GM12878 (cell line): Measurements from ENCODE around the gene HCFC1R1. TPM values are rescaled to one million over a fixed set of nuclear protein-coding genes. Genes with fewer than 3 reads are reported as not detected.

Source experiments
- BACH1 ChIP-seq: fragments of 450-650 bp; IDR thresholded peaks from 2 replicates; pipeline ENCODE4 v1.6.1; 2017; ENCODE audit warnings: mild to moderate bottlenecking, borderline replicate concordance
- EED ChIP-seq: sonication (generic); IDR thresholded peaks from 2 replicates; pipeline ENCODE4 v1.6.1; 2016; ENCODE audit warnings: antibody characterized with exemption, low read depth
- POLR2AphosphoS2 ChIP-seq: IDR thresholded peaks from 2 replicates; pipeline ENCODE4 v1.6.1; 2011; ENCODE audit warnings: low read depth, mild to moderate bottlenecking, low read length, improper control_type of control experiment, moderate library complexity
- RB1 ChIP-seq: fragments of 450-650 bp; formaldehyde crosslinking; IDR thresholded peaks from 2 replicates; pipeline ENCODE4 v1.6.1; 2017; ENCODE audit warnings: mild to moderate bottlenecking, borderline replicate concordance
- TARDBP ChIP-seq: IDR thresholded peaks from 2 replicates; pipeline ENCODE4 v1.6.1; 2016; ENCODE audit warnings: borderline replicate concordance
- TCF7 ChIP-seq: IDR thresholded peaks from 2 replicates; pipeline ENCODE4 v1.6.1; 2014; ENCODE audit warnings: antibody characterized with exemption, borderline replicate concordance
- polyA plus RNA-seq, 11 experiments: library from polyadenylated mRNA; depleted of rRNA in 4 of 11; unstranded in 6 of 11; stranded (reverse) in 5 of 11; fragments of >200 nt; fragmentation: Nextera tagmentation in 4 of 11; fragmentation: Illumina TruSeq in 1 of 11; extraction: Ambion mirVana in 4 of 11; extraction: Trizol in 1 of 11; gene quantifications; 1 replicate in 1 of 11; 2 replicates in 10 of 11; pipeline versions ENCODE4 v1.2.1 to v1.2.3, GENCODE V29; 2011 to 2016; ENCODE audit warnings: inconsistent platforms in 2 of 11, missing spikeins in 2 of 11, low read depth in 1 of 11
- total RNA-seq, 4 experiments: library from RNA; depleted of rRNA in 3 of 4; stranded (reverse); fragments of >200 nt in 3 of 4; fragmentation: Illumina TruSeq in 1 of 4; extraction: Trizol in 1 of 4; gene quantifications; 2 replicates each; pipeline versions ENCODE4 v1.2.1 to v1.2.3, GENCODE V29; 2013 to 2021
- TF ChIP-seq, protein P1 (sequence below): fragments of 450-650 bp; IDR thresholded peaks from 2 replicates; pipeline ENCODE4 v1.6.1; 2016; ENCODE audit warnings: mild to moderate bottlenecking
- TF ChIP-seq, protein P2 (sequence below): IDR thresholded peaks from 2 replicates; pipeline ENCODE4 v1.6.1; 2012; ENCODE audit warnings: mild to moderate bottlenecking, low read depth, low read length

Gene HCFC1R1
- total and polyA plus RNA-seq, 10 of the 15 experiments (the other 5 are each of a cell fraction or from before 2014, with no cell fraction given): 2.8 to 42.5 (median 20.4) TPM

DNA sequence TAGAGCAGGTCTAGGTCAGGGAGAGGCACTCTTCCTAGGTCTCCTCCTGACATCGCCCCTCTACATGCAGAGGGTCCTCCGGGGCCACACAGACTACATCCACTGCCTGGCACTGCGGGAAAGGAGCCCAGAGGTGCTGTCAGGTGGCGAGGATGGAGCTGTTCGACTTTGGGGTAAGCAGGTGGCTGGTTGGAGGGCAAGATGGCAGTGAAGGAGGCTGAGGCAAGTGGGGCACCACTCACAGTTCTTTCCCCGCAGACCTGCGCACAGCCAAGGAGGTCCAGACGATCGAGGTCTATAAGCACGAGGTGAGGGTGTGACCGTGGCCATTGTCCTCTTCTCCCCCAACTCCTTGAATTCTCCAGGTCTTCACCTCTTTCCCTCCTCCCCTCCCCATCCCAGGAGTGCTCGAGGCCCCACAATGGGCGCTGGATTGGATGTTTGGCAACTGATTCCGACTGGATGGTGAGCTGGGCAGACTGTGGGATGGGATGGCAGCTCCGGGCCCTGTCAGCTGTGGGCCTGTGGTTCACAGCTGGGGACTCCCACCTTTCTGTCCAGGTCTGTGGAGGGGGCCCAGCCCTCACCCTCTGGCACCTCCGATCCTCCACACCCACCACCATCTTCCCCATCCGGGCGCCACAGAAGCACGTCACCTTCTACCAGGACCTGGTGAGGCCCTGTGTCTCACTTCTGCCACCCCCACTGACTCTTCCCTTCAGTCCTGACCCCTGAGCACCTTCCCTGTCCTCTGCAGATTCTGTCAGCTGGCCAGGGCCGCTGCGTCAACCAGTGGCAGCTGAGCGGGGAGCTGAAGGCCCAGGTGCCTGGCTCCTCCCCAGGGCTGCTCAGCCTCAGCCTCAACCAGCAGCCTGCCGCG is 3.1 kb upstream of the HCFC1R1 start (continued):
- TF ChIP-seq POLR2AphosphoS2: no peak
- TF ChIP-seq BACH1: no peak
- no peak for TF ChIP-seq RB1
- TF ChIP-seq EED: no peak
- no peak for TF ChIP-seq TCF7
- TF ChIP-seq TARDBP: no peak
- TF ChIP-seq, protein P1, sequence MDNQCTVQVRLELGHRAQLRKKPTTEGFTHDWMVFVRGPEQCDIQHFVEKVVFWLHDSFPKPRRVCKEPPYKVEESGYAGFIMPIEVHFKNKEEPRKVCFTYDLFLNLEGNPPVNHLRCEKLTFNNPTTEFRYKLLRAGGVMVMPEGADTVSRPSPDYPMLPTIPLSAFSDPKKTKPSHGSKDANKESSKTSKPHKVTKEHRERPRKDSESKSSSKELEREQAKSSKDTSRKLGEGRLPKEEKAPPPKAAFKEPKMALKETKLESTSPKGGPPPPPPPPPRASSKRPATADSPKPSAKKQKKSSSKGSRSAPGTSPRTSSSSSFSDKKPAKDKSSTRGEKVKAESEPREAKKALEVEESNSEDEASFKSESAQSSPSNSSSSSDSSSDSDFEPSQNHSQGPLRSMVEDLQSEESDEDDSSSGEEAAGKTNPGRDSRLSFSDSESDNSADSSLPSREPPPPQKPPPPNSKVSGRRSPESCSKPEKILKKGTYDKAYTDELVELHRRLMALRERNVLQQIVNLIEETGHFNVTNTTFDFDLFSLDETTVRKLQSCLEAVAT: no peak
- TF ChIP-seq, protein P2, sequence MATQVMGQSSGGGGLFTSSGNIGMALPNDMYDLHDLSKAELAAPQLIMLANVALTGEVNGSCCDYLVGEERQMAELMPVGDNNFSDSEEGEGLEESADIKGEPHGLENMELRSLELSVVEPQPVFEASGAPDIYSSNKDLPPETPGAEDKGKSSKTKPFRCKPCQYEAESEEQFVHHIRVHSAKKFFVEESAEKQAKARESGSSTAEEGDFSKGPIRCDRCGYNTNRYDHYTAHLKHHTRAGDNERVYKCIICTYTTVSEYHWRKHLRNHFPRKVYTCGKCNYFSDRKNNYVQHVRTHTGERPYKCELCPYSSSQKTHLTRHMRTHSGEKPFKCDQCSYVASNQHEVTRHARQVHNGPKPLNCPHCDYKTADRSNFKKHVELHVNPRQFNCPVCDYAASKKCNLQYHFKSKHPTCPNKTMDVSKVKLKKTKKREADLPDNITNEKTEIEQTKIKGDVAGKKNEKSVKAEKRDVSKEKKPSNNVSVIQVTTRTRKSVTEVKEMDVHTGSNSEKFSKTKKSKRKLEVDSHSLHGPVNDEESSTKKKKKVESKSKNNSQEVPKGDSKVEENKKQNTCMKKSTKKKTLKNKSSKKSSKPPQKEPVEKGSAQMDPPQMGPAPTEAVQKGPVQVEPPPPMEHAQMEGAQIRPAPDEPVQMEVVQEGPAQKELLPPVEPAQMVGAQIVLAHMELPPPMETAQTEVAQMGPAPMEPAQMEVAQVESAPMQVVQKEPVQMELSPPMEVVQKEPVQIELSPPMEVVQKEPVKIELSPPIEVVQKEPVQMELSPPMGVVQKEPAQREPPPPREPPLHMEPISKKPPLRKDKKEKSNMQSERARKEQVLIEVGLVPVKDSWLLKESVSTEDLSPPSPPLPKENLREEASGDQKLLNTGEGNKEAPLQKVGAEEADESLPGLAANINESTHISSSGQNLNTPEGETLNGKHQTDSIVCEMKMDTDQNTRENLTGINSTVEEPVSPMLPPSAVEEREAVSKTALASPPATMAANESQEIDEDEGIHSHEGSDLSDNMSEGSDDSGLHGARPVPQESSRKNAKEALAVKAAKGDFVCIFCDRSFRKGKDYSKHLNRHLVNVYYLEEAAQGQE: no peak
